GM10266 (cell line): ENCODE measurements around the gene ZNF862.

Source experiments
- DNase-seq: peaks from one replicate; pipeline ENCODE4 v3.0.0; 2012; ENCODE audit errors: extremely low spot score
- TF ChIP-seq, protein P1 (sequence below): IDR thresholded peaks from 2 replicates; pipeline ENCODE4 v1.5.1; 2012; ENCODE audit warnings: mild to moderate bottlenecking, low read depth; ENCODE audit not compliant: control insufficient read depth, insufficient read depth; ENCODE audit errors: missing control alignments

Gene ZNF862

DNA sequence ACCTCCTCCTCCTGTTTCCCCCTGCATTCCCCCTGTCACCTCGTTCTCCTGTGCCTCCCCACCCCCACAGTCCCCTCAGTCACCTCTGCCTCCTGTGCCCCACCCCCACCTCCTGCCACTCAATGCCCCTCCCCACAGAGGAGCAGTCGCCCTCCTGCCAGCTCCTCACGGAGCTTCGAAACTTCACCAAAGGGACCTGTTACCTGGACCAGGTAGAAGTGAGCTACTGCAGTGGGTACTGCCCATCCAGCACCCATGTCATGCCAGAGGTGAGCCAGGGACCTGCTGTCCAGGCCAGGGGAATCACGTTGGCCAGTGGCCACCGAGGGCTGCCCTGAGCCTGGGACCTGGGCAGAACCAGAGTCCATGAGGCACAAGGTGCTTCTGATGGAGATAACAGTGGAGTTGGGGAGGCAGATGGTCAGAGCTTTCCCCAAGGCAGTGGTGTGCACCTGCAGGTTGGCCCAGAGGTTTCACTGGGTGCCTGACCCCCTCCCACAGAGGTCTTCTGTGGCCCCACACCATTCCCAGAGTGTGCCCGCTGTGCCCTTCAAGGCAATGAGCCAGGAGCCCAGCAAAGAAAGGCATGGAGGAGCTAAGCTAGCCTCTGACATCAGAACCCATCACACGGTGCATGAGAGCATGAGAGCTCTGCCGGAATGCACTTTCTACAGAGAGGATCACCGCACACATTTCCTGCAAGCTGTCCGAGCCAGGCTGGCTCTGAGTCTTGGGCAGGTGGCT lies 7.0 kb upstream of the ZNF862 start:
- no peak for DNase-seq
- TF ChIP-seq, protein P1, sequence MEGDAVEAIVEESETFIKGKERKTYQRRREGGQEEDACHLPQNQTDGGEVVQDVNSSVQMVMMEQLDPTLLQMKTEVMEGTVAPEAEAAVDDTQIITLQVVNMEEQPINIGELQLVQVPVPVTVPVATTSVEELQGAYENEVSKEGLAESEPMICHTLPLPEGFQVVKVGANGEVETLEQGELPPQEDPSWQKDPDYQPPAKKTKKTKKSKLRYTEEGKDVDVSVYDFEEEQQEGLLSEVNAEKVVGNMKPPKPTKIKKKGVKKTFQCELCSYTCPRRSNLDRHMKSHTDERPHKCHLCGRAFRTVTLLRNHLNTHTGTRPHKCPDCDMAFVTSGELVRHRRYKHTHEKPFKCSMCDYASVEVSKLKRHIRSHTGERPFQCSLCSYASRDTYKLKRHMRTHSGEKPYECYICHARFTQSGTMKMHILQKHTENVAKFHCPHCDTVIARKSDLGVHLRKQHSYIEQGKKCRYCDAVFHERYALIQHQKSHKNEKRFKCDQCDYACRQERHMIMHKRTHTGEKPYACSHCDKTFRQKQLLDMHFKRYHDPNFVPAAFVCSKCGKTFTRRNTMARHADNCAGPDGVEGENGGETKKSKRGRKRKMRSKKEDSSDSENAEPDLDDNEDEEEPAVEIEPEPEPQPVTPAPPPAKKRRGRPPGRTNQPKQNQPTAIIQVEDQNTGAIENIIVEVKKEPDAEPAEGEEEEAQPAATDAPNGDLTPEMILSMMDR, result no peak

DNA sequence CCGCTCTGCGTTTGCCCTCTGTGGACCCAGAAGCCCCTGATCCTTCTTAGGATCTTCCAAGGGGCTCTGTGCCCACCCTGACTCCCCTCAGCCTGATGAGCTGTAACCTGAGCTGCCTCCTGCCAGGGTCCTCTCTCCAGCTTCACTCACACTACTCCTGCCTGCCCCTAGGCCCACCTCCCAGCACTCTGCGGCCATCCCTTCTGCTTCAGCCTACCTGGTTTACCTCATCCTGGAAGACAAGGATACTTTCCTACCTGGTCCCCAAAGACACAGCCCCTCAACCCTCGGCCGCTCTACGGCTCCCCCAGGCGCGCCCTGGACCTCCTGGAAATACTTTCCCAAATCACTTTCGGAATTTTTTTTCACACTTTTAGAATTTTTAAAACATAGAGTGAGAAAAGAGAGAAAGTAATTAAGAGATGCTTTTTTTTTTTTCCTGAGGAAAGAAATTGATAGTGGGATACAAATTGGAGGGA lies 6.4 kb upstream of the ZNF862 start:
- TF ChIP-seq, protein P1, result no peak
- DNase-seq, result no peak

DNA sequence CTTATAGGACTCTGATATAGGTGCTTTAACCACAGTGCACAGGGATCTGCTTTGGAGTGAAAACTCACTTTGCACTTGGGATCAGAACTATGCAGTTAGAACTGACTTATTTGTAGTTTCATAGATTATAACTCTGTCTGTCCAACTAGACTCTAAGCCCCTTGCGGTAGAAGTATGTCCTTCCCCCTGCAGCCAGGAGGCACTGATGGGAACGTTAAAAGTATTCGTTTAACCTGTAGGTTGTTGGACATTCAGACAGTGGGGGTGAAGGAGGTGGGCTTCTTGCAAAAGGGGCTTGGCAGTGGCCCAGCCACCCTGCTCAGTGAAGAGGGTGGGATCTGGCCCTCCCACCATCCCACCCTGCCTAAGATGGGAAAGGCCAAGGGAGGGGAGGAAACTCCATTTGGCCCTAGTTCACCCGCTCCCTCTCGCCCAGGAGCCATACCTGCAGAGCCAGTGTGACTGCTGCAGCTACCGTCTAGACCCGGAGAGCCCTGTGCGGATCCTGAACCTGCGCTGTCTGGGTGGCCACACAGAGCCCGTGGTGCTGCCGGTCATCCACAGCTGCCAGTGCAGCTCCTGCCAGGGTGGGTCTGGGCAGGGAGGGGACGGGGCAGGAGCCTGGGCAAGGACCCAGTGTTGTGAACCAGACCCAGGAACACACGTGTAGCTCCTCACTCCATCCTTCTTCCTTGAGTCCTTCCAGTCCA lies 5.7 kb upstream of the ZNF862 start:
- TF ChIP-seq, protein P1, result no peak
- no peak for DNase-seq

DNA sequence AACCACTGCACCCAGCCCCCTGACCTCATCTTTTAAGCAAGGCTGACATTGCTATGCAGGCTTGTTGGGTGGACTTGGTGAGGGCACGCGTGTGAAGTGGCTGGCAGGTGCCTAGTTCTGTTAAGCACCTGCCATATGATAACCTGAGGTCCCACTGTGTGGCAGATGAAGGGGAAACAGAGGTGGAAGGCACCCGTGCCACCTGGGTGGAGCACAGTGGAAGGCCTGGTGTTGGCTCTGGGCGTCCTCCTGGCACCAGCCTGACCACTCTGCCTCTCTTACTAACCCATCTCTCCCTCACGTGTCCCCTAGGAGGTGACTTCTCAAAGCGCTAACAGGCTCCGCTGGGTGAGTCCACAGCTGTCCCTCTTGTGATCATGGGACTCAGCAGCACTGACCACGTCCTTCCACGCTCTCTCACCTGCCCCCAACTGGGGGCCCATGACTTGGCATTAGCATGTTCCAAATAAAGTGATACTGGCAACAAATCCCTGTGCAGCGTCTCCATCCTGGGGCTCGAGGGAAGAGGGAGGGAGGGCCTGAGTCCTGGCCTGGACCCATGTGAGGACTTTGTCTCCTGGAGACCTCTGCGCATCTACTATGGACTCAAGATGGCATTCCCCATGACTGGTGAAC lies 4.6 kb upstream of the ZNF862 start:
- TF ChIP-seq, protein P1, result no peak
- DNase-seq, result no peak

DNA sequence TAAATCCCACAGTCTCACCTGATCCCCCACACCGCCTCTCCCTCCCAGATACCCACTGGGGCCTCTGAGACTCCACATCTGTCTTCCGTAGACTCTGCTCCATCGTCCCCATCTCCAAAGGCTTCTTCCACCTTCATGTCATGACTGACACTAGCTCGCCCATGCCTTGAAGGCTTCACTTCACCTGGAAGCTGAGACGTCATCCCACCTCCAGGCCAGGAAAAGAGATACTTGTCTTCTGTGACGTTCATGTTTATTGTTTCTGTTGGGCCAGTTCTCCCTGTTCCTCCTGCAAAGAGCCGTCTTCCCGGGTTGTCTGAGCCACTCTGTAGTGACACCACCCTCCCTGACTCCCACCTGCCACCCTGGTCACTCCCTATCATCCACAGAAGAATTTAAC lies 3.6 kb upstream of the ZNF862 start:
- TF ChIP-seq, protein P1, result no peak
- DNase-seq, result no peak

DNA sequence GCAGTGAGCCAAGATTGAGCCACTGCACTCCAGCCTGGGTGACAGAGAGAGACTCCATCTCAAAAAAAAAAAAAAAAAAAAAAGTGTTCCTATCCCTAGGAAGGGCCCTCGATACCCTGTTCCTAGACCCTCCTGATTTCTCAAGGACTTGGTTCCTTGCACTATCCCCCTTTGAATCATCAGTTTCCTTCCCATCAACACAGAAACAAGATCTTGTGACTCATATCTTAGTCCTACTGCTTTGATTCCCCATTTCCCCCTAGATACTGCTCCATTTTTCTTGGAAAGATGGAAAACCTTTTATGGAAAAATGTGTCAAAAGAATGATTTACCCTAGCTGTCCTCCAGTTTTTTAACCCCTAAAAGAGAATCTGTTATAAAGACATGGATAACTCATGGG lies 1.7 kb upstream of the ZNF862 start:
- TF ChIP-seq, protein P1, result no peak
- no peak for DNase-seq
